Activated CD4-positive, alpha-beta T cell treated with anti-CD3 and anti-CD28 coated beads, Interleukin-10, Interleukin-2, amounts not matched to agents 100 ng/mL and 50 ng/mL, durations not matched to agents 16 hours and 8 hours (primary cell): ENCODE measurements around the gene CDH22.

Source experiments
- DNase-seq: peaks from one replicate; pipeline ENCODE4 v3.0.0-alpha.2; 2020

Gene CDH22

GRCh38 chr20:46296526-46297250, 11.6 kb downstream of the CDH22 start:
- DNase-seq: no peak

GRCh38 chr20:46293084-46293483, 15.2 kb downstream of the CDH22 start:
- peak; percentile 5 for DNase-seq

- DNase-seq: no peak
Observed at GRCh38 chr20:46291401-46291800, 16.9 kb downstream of the CDH22 start.

GRCh38 chr20:46289432-46289831, 18.9 kb downstream of the CDH22 start:
- DNase-seq: no peak

GRCh38 chr20:46286977-46287376, 21.3 kb downstream of the CDH22 start:
- DNase-seq: no peak

GRCh38 chr20:46286382-46286781, 21.9 kb downstream of the CDH22 start:
- DNase-seq: no peak

GRCh38 chr20:46285740-46286139, 22.6 kb downstream of the CDH22 start:
- no peak for DNase-seq

- no peak for DNase-seq
Observed at GRCh38 chr20:46285072-46285471, 23.2 kb downstream of the CDH22 start.

- DNase-seq: no peak
Observed at GRCh38 chr20:46284040-46284427, 24.3 kb downstream of the CDH22 start.

- no peak for DNase-seq
Observed at GRCh38 chr20:46283426-46284039, 24.8 kb downstream of the CDH22 start.

GRCh38 chr20:46282669-46283068, 25.6 kb downstream of the CDH22 start:
- no peak for DNase-seq

GRCh38 chr20:46279103-46279502, 29.2 kb downstream of the CDH22 start:
- no peak for DNase-seq

- DNase-seq: no peak
Observed at GRCh38 chr20:46277602-46278001, 30.7 kb downstream of the CDH22 start.

GRCh38 chr20:46276531-46276930, 31.8 kb downstream of the CDH22 start:
- DNase-seq: no peak

GRCh38 chr20:46275091-46275490, 33.2 kb downstream of the CDH22 start:
- no peak for DNase-seq

- no peak for DNase-seq
Observed at GRCh38 chr20:46273717-46274116, 34.6 kb downstream of the CDH22 start.

- no peak for DNase-seq
Observed at GRCh38 chr20:46272389-46273047, 35.8 kb downstream of the CDH22 start.

- no peak for DNase-seq
Observed at GRCh38 chr20:46270977-46271744, 37.1 kb downstream of the CDH22 start.

- no peak for DNase-seq
Observed at GRCh38 chr20:46269372-46269771, 38.9 kb downstream of the CDH22 start.

GRCh38 chr20:46268662-46269061, 39.6 kb downstream of the CDH22 start:
- DNase-seq: no peak

- no peak for DNase-seq
Observed at GRCh38 chr20:46268131-46268614, 40.1 kb downstream of the CDH22 start.

- DNase-seq: no peak
Observed at GRCh38 chr20:46267108-46268105, 40.9 kb downstream of the CDH22 start.
